B cell (primary cell): ENCODE data around the gene SGCG. TPM values are rescaled to one million over a fixed set of nuclear protein-coding genes. Genes with fewer than 3 reads are reported as not detected.

Source experiments
- ATAC-seq: fragments of 200-7000 bp; cut with Tn5 transposase; one replicate; pipeline ENCODE4 v1.10.0; 2021; ENCODE audit warnings: low read depth, mild to moderate bottlenecking, moderate number of reproducible peaks, moderate library complexity
- CTCF ChIA-PET: fragments of 350-600 bp; sonication (Branson Sonifier 250); formaldehyde crosslinking; loops from one replicate; lab custom pipeline; 2021; ENCODE audit warnings: antibody characterized with exemption, inconsistent platforms; lab: Charles Lee
- POLR2A ChIA-PET: fragments of 350-600 bp; sonication (Branson Sonifier 250); formaldehyde crosslinking; loops from one replicate; lab custom pipeline; 2021; ENCODE audit warnings: antibody characterized with exemption; lab: Charles Lee
- DNase-seq: peaks from one replicate; pipeline ENCODE4 v3.0.0; 2013
- H2AFZ ChIP-seq: 2 replicates; pipeline ENCODE4 v1.6.1; 2012; ENCODE audit warnings: mild to moderate bottlenecking, low read depth, low read length; ENCODE audit not compliant: insufficient read depth, poor library complexity, severe bottlenecking
- H3K27ac ChIP-seq, 2 donors: 1 replicate in 1 of 2; 2 replicates in 1 of 2; pipeline ENCODE4 v1.5.1; 2012 to 2013; ENCODE audit warnings: low read length in 2 of 2, mild to moderate bottlenecking in 2 of 2, moderate library complexity in 1 of 2
- H3K27me3 ChIP-seq, 4 experiments: fragments of 200-600 bp in 1 of 4; sonication (generic) in 1 of 4; replicated peaks in 1 of 4; 1 replicate in 2 of 4; 2 replicates in 2 of 4; pipeline versions ENCODE4 v1.6.1 to v1.7.0; 2013 to 2016; ENCODE audit warnings: low read length in 3 of 4, mild to moderate bottlenecking in 2 of 4, mixed read lengths in 1 of 4, moderate library complexity in 1 of 4; ENCODE audit not compliant: insufficient read depth in 4 of 4, control insufficient read depth in 3 of 4; ENCODE audit errors: control extremely low read depth in 1 of 4
- H3K36me3 ChIP-seq, 2 experiments: replicated peaks in 1 of 2; 1 replicate in 1 of 2; 2 replicates in 1 of 2; pipeline versions ENCODE4 v1.6.1 to v1.7.1; 2013; ENCODE audit warnings: low read length in 1 of 2; ENCODE audit not compliant: insufficient read depth in 2 of 2, control insufficient read depth in 1 of 2; ENCODE audit errors: control extremely low read depth in 1 of 2, extremely low read depth in 1 of 2
- H3K4me1 ChIP-seq, 2 donors: fragments of 200-600 bp in 1 of 2; sonication (generic) in 1 of 2; 1 replicate in 1 of 2; 2 replicates in 1 of 2; pipeline versions ENCODE4 v1.5.1 to v1.6.1; 2013 to 2017; ENCODE audit warnings: low read length in 2 of 2; ENCODE audit not compliant: control insufficient read depth in 2 of 2, insufficient read depth in 2 of 2
- H3K4me2 ChIP-seq: replicated peaks from 2 replicates; pipeline ENCODE3; 2012; ENCODE audit warnings: mild to moderate bottlenecking, low read depth, low read length; ENCODE audit not compliant: poor library complexity, severe bottlenecking
- H3K4me3 ChIP-seq, 5 experiments: fragments of 200-600 bp in 1 of 5; sonication (generic) in 1 of 5; 1 replicate in 3 of 5; 2 replicates in 2 of 5; pipeline versions ENCODE4 v1.5.1 to v1.7.0; 2011 to 2016; ENCODE audit warnings: low read length in 4 of 5, mild to moderate bottlenecking in 4 of 5, low read depth in 2 of 5, control low read depth in 1 of 5, moderate library complexity in 1 of 5; ENCODE audit not compliant: insufficient read depth in 1 of 5; ENCODE audit errors: control extremely low read depth in 1 of 5, extremely low read depth in 1 of 5
- H3K79me2 ChIP-seq: fragments of 200-600 bp; sonication (generic); one replicate; pipeline ENCODE4 v1.6.0; 2016; ENCODE audit warnings: low read length; ENCODE audit not compliant: control insufficient read depth, insufficient read depth
- H3K9ac ChIP-seq: fragments of 200-600 bp; sonication (generic); 2 replicates; pipeline ENCODE4 v1.6.1; 2017; ENCODE audit warnings: mild to moderate bottlenecking, low read length, moderate library complexity
- H3K9me3 ChIP-seq, 3 donors: one replicate each; pipeline versions ENCODE4 v1.6.1 to v1.7.1; 2013; ENCODE audit warnings: low read length in 2 of 3; ENCODE audit not compliant: control insufficient read depth in 2 of 3, insufficient read depth in 1 of 3; ENCODE audit errors: control extremely low read depth in 1 of 3
- H4K20me1 ChIP-seq: 2 replicates; pipeline ENCODE4 v1.6.0; 2012; ENCODE audit warnings: mild to moderate bottlenecking, low read length; ENCODE audit not compliant: insufficient read depth, control insufficient read depth, poor library complexity, severe bottlenecking
- H3K27ac Mint-ChIP-seq: one replicate; pipeline ENCODE4 v1.8.0; 2021; ENCODE audit warnings: mixed read lengths
- H3K27me3 Mint-ChIP-seq: one replicate; pipeline ENCODE4 v1.8.0; 2021; ENCODE audit warnings: mixed read lengths
- H3K4me1 Mint-ChIP-seq: one replicate; pipeline ENCODE4 v1.8.0; 2021; ENCODE audit warnings: mixed read lengths
- H3K4me3 Mint-ChIP-seq: one replicate; pipeline ENCODE4 v1.8.0; 2021; ENCODE audit warnings: mixed read lengths
- H3K9me3 Mint-ChIP-seq: one replicate; pipeline ENCODE4 v1.8.0; 2022; ENCODE audit warnings: mixed read lengths; ENCODE audit not compliant: insufficient read depth
- CTCF ChIP-seq: fragments of 200-600 bp; IDR thresholded peaks from one replicate; pipeline ENCODE4 v1.8.0; 2022; ENCODE audit warnings: antibody characterized with exemption, mild to moderate bottlenecking
- EZH2 ChIP-seq: IDR thresholded peaks from 2 replicates; pipeline ENCODE4 v1.6.1; 2012; ENCODE audit warnings: borderline replicate concordance, low read depth, mild to moderate bottlenecking, moderate library complexity, low read length; ENCODE audit not compliant: insufficient read depth, poor library complexity, severe bottlenecking
- WGBS: methylation state at CpG from one replicate; pipeline ENCODE4 v1.1.5; 2013; ENCODE audit warnings: missing lambda C conversion rate; ENCODE audit not compliant: insufficient coverage; 5-methylcytosine and 5-hydroxymethylcytosine counted together
- intact Hi-C: fragments of 100-400 bp; cut with micrococcal nuclease; formaldehyde crosslinking; loops from one replicate; pipeline ENCODE4 v1.10.0; 2022
- polyA plus RNA-seq: library from polyadenylated mRNA; depleted of rRNA; stranded (reverse); fragments of >200 nt; gene quantifications from 2 replicates; pipeline ENCODE4 v1.2.3, GENCODE V29; 2012
- total RNA-seq, 2 donors: library from RNA; stranded (reverse); fragments of 120-200 nt in 1 of 2; gene quantifications; 1 replicate in 1 of 2; 2 replicates in 1 of 2; pipeline versions ENCODE4 v1.2.3 to v1.2.4, GENCODE V29; 2013 to 2022

Gene SGCG
- total and polyA plus RNA-seq, 2 donors (not counting 1 experiment from before 2014, with no cell fraction given) = not detected

DNA sequence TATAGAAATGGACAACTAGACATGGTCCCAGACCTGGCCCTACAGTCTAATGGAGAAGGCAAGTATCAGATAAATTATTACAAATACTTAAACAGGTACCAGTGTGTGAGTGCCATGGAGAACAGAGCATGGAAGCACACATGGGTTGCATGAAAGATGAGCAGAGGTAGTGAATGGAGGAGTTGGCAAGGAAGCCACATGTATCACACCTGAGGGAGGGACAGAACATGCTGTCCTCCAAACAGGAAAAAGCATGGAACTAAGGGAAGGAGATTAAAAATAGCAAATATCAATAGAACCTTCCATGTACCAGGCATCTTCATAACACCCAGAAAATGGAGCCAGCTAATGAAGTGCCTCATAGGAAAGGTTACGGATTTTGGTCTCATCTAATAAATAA, 166.8 kb downstream of the SGCG start:
- Mint-ChIP-seq H3K27ac (no peak overlapping the region), H3K4me3 (no peak overlapping the region), H3K9me3 (no peaks in the 10 kb centered on the region), H3K4me1 (peaks cover 10% of the 10 kb centered on the region), H3K27me3 (no peaks in the 10 kb centered on the region)
- Histone ChIP-seq H4K20me1 (no peaks in the 10 kb centered on the region), H3K79me2 (no peaks in the 10 kb centered on the region), H2AFZ (no peak overlapping the region), H3K36me3 (peaks cover 5 to 21% of the 10 kb centered on the region in 2 experiments), H3K4me3 (no peak overlapping the region), H3K4me2 (no peak overlapping the region), H3K9ac (no peak overlapping the region), H3K27me3 (no peaks in the 10 kb centered on the region), H3K27ac (no peak overlapping the region), H3K4me1 (peaks cover 3 to 6% of the 10 kb centered on the region in 2 donors), H3K9me3 (no peaks in the 10 kb centered on the region)
- DNase-seq (no peak), ATAC-seq (no peak)
- ChIA-PET POLR2A (no interaction called here), CTCF (no interaction called here)
- TF ChIP-seq CTCF (no peak), EZH2 (no peak)
- intact Hi-C loops = no loop called here
- WGBS = no CpG with 5 or more reads among the region's 1 CpG

DNA sequence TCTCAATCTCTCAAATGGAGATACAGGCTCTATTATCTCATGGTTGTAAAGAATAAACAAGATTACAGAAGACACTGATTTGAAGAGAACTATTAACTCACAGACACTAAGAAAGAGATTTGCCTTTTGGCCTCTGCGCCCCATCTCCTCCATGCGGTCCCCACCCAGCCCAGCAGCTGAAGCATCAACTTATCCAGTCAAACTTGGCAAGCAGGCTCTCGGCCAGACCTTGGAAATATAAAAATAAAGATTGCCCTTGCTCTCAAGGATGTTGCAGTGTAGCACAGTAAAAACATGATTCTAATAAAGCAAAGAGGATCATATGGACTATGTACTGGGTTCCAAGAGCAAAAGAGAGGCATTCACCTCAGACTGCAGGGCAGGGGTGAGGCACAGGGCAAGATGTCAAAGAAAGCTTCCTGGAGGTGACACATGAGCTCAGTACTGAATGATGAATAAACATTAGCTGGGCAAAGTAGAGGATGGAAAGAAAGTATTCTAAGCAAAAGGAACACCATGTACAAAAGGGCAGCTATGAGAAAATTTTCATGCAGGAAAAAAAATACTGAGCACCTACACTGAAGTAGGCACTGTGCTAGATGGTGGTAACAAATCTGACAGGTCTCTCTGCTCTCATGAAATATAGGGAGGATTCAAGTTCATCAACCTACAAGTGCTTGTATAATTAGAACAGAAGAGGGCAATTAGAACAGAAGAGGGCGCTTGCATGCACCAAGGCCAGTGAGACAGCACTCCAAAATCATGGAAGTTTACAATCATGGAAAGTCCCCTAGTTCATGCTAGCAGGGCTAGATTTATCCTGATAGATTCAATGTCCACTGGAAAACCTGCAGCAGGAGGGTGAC, 167.7 kb downstream of the SGCG start:
- ATAC-seq (no peak), DNase-seq (no peak)
- Histone ChIP-seq H3K9me3 (no peaks in the 10 kb centered on the region), H3K36me3 (peaks cover 5 to 21% of the 10 kb centered on the region in 2 experiments), H4K20me1 (no peaks in the 10 kb centered on the region), H3K4me2 (no peak overlapping the region), H3K4me3 (no peak overlapping the region), H3K27ac (no peak overlapping the region), H3K79me2 (no peaks in the 10 kb centered on the region), H3K4me1 (peaks cover 3 to 6% of the 10 kb centered on the region in 2 donors), H3K9ac (no peak overlapping the region), H2AFZ (no peak overlapping the region), H3K27me3 (no peaks in the 10 kb centered on the region)
- no peak overlapping the region for H3K4me3 Mint-ChIP-seq
- TF ChIP-seq CTCF (no peak), EZH2 (no peak)
- no peak overlapping the region for H3K27ac Mint-ChIP-seq
- H3K9me3 Mint-ChIP-seq = no peaks in the 10 kb centered on the region
- 100% methylated on average over 2 of the region's 4 CpGs for WGBS
- H3K4me1 Mint-ChIP-seq = peaks cover 12% of the 10 kb centered on the region
- CTCF ChIA-PET = no interaction called here
- POLR2A ChIA-PET = no interaction called here
- intact Hi-C loops = no loop called here
- no peaks in the 10 kb centered on the region for H3K27me3 Mint-ChIP-seq
